Upper lobe of left lung (tissue), 4 donors: ENCODE results near the gene GRIK1.

Experiments
- EP300 ChIP-seq, 4 donors: sonication (generic); formaldehyde crosslinking; IDR thresholded peaks; one replicate each; pipeline ENCODE4 v1.5.1; 2017; ENCODE audit warnings: antibody characterized with exemption in 4 of 4, control low read depth in 2 of 4
- POLR2AphosphoS5 ChIP-seq, 2 donors: sonication (generic); formaldehyde crosslinking; IDR thresholded peaks; one replicate each; pipeline ENCODE4 v1.5.1; 2017; ENCODE audit warnings: antibody characterized with exemption in 2 of 2

- TF ChIP-seq EP300 (IDR thresholded peaks at IDR 0.05) (no peak), POLR2AphosphoS5 (IDR thresholded peaks at IDR 0.05) (no peak)
These were observed 146.1 kb downstream of the GRIK1 start for GRCh38 chr21:29793712-29794111.
